HG03469 (cell line): ENCODE results near the gene CKAP2.
A peak's percentile ranks its signal among the peaks of the same experiment; 100 is the strongest.
"Not testable (repeated sequence)": the region's sequence is repeated elsewhere in the genome, so short reads cannot be mapped to it uniquely, and the experiment has no call there.

ENCODE experiments used
- ATAC-seq: cut with Tn5 transposase; IDR thresholded peaks from one replicate; pipeline ENCODE4 v1.9.1; 2021; ENCODE audit warnings: mild to moderate bottlenecking, moderate library complexity, moderate number of reproducible peaks; ENCODE audit not compliant: unreplicated experiment

Gene CKAP2

DNA sequence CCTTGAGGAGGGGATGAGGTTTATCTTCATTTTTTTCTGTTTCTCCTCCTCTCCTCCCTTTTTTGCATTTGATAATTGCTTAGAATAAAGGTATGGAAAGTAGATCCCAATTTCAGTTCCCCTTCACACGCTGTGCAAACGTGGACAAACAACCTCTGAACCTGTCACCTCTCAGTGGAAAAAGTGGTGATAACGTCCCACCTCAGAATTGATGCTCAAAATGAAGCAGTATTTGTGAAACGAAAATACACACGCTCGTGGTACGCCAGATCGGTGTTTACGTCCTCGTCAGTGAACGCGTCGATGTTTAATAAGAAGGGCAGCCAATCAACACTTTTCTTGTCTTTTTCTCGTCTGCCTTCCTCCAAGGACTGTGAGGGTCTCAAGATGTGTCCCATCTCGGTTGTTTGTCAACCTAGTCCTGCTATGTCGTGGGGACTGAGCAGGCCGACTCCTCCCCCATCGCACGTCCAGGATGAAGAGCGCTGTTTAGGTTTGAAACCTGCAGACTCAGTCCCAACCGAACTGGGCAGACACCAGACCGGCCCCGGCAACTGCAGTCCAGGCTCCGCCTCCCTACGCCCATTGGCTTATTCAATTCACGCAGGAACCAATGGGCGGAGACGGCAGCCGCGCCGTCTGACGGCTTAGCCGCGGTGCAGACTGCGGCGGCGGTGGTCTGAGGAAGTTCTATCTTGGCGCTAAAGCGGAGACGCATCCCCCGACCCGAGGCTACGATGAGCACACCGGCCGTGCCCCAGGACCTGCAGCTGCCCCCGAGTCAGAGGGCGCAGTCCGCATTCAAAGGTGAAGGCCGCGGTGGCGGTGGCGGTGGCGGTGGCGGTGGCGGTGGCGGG lies at the start of gene CKAP2:
CKAP2 (plus strand) TSS at position 659 of the 857 bp plus-strand sequence; CDS start at position 738, 79 bp downstream.
- peak; percentile 67 for ATAC-seq

GRCh38 chr13:52405767-52406494 lies 49.3 kb upstream of the CKAP2 start, which contains the start of gene THSD1:
Gene THSD1, minus strand, starts transcription at chr13:52406172. Its CDS starts 3,572 bp downstream, at chr13:52402600.
- ATAC-seq, result no peak

- no peak for ATAC-seq
Measured at GRCh38 chr13:52406629-52407028, 48.6 kb upstream of the CKAP2 start.

DNA sequence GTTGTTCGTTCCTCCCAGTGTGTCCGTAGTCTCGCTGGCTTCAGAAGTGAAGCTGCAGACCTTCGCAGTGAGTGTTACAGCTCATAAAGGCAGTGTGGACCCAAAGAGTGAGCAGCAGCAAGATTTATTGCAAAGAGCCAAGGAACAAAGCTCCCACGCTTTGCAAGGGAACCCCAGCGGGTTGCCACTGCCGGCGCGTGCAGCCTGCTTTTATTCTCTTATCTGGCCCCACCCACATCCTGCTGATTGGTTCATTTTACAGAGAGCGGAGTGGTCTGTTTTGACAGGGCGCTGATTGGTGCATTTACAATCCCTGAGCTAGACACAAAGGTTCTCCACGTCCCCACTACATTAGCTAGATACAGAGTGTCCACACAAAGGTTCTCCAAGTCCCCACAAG lies 47.8 kb upstream of the CKAP2 start:
- not testable (repeated sequence) for ATAC-seq

DNA sequence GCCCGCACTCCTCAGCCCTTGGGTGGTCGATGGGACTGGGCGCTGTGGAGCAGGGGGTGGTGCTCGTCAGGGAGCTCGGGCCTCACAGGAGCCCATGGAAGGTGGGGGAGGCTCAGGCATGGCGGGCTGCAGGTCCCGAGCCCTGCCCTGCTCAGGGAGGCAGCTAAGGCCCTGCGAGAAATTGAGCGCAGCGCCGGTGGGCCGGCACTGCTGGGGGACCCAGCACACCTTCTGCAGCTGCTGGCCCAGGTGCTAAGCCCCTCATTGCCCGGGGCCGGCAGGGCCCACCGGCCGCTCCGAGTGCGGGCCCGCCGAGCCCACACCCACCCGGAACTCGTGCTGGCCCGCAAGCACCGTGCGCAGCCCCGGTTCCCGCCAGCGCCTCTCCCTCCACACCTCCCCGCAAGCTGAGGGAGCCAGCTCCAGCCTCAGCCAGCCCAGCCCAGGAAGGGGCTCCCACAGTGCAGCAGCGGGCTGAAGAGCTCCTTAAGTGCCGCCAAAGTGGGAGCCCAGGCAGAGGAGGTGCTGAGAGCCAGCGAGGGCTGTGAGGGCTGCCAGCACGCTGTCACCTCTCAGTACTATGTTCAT lies 47.1 kb upstream of the CKAP2 start:
- ATAC-seq, result not testable (repeated sequence)

DNA sequence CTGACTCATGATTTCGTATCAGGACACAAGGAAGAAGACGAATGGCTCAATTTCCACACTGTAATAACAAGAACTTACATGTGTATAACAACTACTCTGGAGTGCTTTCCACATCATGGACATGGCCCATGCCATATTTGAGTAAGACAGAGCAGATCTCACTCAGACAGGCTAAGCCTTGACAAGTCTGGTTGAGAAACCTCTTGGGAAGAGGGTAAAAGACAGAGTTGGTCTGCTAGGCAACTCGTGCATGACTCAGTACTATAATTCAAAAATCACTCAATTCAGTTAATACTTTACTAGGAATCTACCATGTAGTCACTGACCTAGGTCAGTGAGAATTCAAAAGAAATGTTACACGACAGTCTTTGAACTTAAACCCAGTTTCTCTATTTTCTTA lies 43.6 kb upstream of the CKAP2 start:
- peak; percentile 82 for ATAC-seq

DNA sequence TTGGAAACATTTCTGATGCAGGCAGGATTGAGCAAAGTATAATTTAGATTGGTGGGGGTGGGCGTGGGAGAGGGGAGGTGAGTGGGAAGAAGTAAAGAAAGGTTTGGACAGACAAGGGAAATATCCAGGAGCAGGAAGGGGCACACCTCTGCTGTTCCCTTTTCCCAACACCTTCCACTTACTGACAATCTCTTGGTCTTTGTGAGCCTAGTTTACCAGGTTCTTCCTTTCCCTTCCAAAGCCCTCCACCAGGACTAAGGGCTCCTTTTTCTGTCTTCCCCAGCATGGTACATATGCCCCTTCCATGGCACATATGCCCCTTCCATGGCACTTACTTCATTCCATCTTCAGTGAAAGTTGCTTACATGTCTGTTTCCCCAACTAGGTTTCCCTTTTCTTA lies 43.1 kb upstream of the CKAP2 start:
- ATAC-seq, result no peak

DNA sequence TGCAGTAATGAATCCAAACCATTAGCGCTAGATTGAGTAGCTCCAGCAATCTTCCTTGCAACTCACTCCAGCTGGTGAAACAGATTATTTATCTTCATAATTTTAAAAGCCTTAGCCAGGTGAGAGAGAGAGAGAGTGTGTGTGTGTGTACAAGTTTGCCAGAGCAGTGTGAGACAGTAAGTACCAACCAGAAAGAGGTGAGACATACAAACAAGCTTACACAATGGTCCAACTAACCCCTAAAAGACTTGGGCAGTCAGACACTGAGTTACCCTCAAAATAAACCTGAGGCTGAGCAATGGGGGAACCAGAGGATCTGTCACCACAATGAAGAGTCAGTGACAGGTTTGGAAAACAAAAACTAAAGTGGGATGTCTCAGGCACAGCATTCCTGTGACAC lies 41.2 kb upstream of the CKAP2 start:
- no peak for ATAC-seq

- no peak for ATAC-seq
Measured at GRCh38 chr13:52414963-52415362, 40.3 kb upstream of the CKAP2 start.

GRCh38 chr13:52419080-52419479 lies 36.2 kb upstream of the CKAP2 start:
- ATAC-seq, result no peak

DNA sequence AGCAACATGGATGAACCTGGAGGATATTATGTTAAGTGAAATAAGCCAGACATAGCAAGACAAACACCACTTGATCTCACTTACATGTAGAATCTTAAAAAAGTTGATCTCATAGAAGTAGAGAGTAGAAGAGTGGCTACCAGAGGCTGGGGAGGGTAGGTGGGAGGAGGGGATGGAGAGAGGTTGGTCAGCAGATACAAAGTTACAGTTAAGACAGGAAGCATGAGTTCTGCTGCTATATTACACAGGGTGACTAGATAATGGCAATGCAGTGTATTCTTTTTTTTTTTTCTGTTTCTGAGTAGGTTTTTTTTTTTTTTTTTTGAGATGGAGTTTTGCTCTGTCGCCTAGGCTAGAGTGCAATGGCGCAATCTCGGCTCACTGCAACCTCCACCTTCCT lies 34.1 kb upstream of the CKAP2 start:
- ATAC-seq, result no peak

DNA sequence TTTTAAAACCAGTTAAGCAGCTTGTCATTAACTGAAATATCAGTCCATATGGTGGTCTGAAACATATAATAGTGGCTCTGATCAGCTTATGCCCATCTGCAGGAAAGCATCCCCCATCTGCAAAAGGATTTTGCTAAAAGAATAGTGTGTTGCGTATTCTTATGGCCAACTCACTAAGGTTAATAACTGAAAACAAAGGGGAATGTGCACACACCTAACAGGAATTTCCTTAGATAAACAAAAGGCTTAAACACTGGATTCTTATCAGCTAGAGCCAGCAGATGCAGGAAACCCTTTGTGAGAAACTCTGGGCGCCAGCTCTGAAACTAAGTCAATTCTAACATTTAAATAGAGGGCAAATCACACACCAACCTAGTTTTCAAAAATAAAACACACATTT lies 27.0 kb upstream of the CKAP2 start:
- no peak for ATAC-seq

- ATAC-seq, result no peak
Measured at GRCh38 chr13:52432456-52432855, 22.8 kb upstream of the CKAP2 start.

- no peak for ATAC-seq
Measured at GRCh38 chr13:52446265-52446664, 9.0 kb upstream of the CKAP2 start.

- ATAC-seq, result no peak
Measured at GRCh38 chr13:52447354-52447753, 7.9 kb upstream of the CKAP2 start.

- no peak for ATAC-seq
Measured at GRCh38 chr13:52447815-52448552, 7.3 kb upstream of the CKAP2 start.

DNA sequence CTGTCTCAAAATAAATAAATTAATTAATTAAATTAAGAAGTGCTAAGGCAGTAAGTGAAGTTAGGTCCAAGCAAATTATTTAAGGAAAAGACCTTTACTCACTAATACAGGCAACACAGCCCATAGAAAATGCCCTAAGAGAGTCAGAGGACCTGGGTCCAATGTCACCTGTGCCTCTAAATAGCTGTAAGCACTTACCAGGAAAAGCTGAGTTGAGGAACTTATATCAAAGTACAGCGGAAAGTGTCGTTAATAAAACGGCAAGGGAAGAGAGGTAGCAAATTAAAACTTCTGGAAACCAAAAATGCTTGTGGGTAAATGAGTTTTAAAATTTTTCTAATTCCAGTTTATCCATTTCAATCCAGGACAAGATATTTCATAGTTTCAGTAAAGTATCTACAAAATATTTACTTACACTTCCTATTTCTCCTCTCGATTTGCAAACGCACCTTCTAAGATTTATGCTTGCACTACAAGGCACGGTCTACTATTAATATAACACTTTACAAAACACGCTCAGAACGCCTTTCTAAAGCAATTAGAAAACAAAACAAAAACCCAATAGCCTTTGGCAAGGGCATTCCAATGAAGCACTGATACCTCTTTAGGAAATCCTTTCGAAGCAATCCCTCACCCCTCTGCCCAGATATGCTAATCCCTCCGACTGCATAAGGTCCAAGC lies 5.8 kb upstream of the CKAP2 start:
- ATAC-seq, result no peak

DNA sequence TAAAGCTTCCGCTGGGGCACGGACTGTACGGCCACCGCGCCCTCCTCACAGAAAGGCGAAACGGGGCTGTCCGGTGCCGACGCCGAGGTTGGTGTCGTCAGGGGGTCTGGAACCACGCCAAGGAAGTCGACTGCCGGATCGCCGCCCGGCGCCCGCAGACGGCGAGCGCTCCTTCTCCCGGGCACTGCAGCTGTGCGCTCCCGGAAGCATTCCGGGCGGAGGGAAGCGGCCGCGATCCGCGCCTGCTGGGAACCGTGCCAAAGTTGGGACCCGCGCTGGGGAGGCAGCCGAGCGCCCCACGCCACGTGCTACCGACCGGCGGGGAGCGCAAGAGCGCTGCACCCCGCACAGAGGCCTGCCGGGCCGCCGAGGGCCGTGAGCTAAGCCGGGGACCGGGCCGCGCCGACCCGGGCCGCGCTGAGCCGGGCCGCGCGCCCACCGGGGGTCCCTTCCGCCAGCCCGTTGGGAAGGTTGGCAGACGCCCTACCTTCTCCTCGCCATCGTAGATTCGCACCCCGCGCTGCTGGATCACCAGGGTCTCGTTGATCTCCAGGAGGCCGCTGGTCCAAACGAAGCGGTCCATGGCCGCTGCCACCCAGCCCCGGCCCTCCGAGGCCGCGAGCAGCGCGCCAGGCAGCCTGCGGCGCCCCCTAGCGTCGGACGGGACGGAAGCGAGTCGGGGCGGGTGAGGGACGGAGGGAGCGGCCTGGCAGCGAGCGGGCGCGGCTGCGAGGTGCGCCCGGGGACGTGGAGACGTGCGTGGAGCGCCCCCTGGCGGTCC lies 5.1 kb upstream of the CKAP2 start, which contains the start of gene VPS36:
VPS36 (minus strand) TSS at position 623 of the 781 bp plus-strand sequence; CDS start at position 583, 40 bp downstream.
- ATAC-seq, result peak; percentile 53

DNA sequence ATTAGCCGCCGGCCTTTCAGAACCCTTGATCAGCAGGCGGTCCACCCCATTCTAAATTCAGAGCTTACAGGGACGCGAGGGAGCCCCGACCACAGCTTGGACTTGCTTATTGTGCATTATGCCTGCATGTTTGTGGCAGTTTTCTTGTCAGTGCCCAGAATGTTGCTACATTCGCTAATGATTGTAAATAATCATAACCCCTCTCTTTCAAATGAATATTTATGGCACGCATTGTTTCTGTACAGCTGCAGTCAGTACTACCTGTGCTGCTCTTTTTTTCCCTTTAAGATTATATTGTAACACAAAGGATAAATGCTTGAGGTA lies 4.5 kb upstream of the CKAP2 start:
- ATAC-seq, result no peak
